Measurements from ENCODE around the gene KCND3.
"Not testable (repeated sequence)": the region's sequence is repeated elsewhere in the genome, so short reads cannot be mapped to it uniquely, and the experiment has no call there.

Gene KCND3

GRCh38 chr1:111761717-111762116, 227.8 kb downstream of the KCND3 start:
- no peak for DNase-seq

DNA sequence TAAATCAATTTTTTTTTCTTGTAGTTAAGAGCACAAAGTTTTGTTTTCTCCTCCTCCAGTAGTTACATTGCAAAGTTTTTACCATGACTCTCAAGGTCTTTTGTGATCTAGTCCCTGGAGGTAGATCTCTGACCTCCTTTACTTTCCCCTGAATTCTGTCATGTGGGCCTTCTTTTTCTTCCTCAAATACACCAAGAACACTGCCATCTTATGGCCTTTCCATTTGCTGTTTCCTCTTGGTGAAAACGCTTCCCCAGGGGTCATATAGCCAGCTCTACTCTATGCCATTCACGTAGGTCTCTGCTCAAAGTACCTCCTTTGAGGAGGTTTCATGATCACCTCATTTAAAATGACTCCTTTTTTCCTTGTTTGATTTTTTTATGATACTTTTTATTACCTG, 231.1 kb downstream of the KCND3 start:
- no peak for DNase-seq

- no peak for DNase-seq
These were observed 233.3 kb downstream of the KCND3 start for GRCh38 chr1:111756124-111756513.

- DNase-seq, result peak; percentile 90
These were observed 233.9 kb downstream of the KCND3 start, which contains the start of gene DDX20 for GRCh38 chr1:111755331-111756123. DDX20 (plus strand) TSS chr1:111755901; CDS start chr1:111755925, 24 bp downstream.

- DNase-seq, result no peak
These were observed 234.5 kb downstream of the KCND3 start for GRCh38 chr1:111754984-111755330.

GRCh38 chr1:111751906-111752575, 237.4 kb downstream of the KCND3 start:
- DNase-seq, result no peak

GRCh38 chr1:111750856-111751255, 238.6 kb downstream of the KCND3 start:
- DNase-seq, result no peak

DNA sequence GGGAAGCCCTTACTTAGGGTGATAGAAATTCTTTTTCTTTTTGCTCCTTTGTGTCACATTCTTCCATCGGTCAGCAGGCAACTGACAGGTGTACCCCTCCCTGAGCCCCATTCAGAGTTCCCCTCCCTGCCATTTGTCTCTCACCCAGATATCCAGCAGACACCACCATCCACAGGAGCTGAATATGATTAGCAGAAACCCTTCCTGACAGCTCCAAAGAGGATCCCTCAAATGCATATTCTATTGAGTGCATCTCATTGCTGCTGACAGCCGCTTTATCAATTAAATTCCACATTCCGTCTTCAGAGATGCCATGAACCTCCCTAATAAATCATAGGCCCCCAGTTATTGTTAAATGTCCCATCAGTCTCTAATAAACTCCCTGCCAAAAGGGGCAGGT, 239.8 kb downstream of the KCND3 start:
- no peak for DNase-seq

GRCh38 chr1:111747947-111748346, 241.5 kb downstream of the KCND3 start:
- no peak for DNase-seq

- peak; percentile 77 for DNase-seq
These were observed 242.2 kb downstream of the KCND3 start for GRCh38 chr1:111747282-111747734.

- no peak for DNase-seq
These were observed 242.9 kb downstream of the KCND3 start for GRCh38 chr1:111746614-111746999.

- no peak for DNase-seq
These were observed 243.5 kb downstream of the KCND3 start for GRCh38 chr1:111745675-111746613.

DNA sequence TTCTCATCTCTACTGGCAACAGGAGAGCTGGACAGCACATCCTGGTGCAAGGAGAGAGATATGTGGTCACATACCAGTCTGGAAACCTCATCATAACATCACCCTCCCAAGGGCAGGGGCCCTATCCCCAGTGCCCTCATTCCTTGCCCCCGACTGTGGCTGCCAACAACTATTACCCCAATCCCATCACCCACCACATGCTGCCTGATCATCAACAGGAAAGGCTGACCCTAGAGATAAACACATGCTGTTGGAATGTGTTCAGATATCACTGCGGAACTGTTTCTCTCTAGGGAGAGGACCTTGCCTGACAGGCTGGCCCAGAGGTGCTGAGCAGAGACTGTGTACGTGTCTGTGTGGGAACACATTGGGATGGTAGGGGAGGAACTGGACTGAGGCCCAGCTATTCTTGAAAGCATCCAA, 245.8 kb downstream of the KCND3 start:
- no peak for DNase-seq

DNA sequence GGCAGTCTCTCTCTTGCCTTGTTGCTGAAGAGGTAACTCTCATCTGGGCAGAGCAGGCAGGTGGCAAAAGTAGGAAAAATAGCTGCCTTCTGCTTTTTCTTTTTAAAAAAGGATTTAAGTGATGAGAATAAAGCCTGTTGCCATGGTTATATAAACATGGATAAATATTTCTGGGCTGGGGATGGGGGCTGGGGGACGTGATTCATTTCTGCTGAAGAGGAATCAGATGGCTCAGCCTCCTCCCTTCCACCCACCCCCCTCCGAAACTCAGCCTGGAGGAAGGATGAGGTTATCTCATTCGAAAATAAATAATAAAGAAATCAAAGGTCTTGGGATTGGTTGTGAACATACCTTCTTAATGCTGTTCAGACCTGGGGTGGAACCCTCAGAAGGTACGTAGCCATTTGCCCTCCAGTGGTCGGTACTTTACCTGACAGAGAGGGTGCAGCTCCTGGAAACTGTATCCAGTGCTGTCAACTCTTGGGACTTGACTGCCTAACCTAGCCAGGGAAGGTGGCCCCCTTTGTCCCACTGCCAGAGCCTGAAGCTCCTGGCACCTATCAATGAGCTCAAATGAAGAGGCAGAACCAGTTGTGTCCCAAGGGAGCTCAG, 246.4 kb downstream of the KCND3 start:
- DNase-seq, result peak; percentile 37

DNA sequence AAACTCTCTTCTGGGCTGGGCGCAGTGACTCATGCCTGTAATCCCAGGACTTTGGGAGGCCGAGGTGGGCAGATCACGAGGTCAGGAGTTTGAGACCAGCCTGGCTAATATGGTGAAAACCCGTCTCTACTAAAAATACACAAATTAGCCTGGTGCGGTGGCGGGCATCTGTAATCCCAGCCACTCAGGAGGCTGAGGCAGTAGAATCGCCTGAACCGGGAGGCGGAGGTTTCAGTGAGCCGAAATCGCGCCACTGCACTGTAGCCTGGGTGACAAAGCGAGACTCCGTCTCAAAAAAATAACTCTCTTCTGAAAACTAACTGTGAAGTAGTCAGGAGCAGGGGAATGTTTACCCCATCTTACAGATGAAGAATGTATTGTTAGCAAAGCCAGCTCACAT, 247.2 kb downstream of the KCND3 start:
- not testable (repeated sequence) for DNase-seq

GRCh38 chr1:111739925-111740765, 249.3 kb downstream of the KCND3 start:
- no peak for DNase-seq

GRCh38 chr1:111739194-111739924, 250.1 kb downstream of the KCND3 start, which contains the start of gene INKA2:
INKA2 (minus strand) TSS chr1:111739395; CDS start chr1:111739242, 153 bp downstream.
- peak; percentile 71 for DNase-seq

DNA sequence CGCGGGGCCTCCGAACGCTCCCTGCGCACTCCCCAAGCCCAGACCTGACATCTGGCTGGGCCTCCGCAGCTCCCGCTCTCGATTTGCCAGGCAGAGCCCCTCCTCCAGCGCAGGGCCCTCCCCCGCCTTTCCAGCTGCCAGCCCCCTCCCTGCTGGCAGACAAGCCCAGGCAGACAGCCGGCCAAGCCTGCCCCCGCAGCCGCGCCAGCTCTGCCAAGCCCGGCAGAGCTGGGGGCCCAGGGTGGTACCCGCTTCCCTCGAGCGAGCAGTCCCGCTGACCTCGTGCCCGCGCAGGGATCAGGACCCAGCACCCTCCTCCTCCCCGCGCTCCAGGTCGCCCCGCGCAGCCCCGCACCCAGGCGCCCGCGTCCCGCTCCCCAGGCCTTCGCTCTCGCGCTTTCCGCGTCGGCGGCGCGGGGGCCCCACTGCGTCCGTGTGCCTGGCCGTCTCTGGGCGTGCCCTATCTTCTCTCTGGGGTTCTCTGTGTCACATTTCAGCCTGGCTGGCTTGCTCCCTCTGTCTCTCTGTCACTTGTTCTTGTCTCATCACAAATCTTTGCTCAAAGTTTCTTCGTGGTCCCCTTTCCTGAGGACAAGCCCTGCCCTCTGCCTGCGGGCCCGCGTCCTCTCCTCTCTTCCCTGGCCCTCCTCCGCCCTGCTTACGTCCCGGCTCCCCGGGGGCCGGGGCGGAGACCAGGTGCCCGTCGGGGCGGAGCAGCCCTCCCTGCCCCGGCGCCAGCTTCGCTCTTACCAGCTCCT, 250.9 kb downstream of the KCND3 start:
- peak; percentile 24 for DNase-seq

DNA sequence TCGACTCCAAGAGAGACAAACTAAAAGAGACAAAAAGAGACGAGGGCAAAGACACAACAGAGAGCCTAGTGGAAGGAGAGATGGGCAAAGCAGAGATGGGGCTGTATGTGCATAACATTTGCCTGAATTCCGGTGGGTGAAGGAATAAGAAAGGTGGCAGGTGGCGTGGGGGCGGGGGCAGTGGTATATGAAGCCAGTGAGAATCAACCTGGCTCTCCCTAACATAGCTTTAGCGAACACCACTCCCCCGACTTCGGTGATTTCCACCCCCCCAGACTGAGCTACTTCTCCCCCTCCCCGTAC, 251.4 kb downstream of the KCND3 start:
- DNase-seq, result no peak
